GM12878 (cell line): ENCODE measurements around the gene CNTNAP2. TPM values are rescaled to one million over a fixed set of nuclear protein-coding genes. Genes with fewer than 3 reads are reported as not detected.

Experiments
- ATAC-seq: fragments of 200-7000 bp; cut with Tn5 transposase; 3 replicates; pipeline ENCODE4 v1.9.1; 2020; ENCODE audit warnings: mild to moderate bottlenecking, moderate library complexity
- BruUV-seq: library from RNA; stranded (reverse); fragments of 400-500 nt; replicated peaks from 2 replicates; lab custom pipeline; 2021; lab: Mats Ljungman, UMichigan
- CTCF ChIA-PET: fragments of 300-600 bp; sonication (Branson Sonifier 250); formaldehyde crosslinking; extraction: SDS; loops from one replicate; lab custom pipeline; 2021; ENCODE audit warnings: inconsistent platforms; lab: Yijun Ruan, JAX
- POLR2A ChIA-PET: fragments of 350-600 bp; formaldehyde crosslinking; extraction: SDS; loops from one replicate; lab custom pipeline; 2021; ENCODE audit warnings: inconsistent platforms; lab: Charles Lee
- RAD21 ChIA-PET: fragments of 300-600 bp; sonication (Branson Sonifier 250); formaldehyde crosslinking; loops from one replicate; lab custom pipeline; 2023; ENCODE audit warnings: antibody characterized with exemption; ENCODE audit not compliant: unreplicated experiment; lab: Charles Lee
- SMC1A ChIA-PET: fragments of 300-600 bp; sonication (Branson Sonifier 250); formaldehyde crosslinking; loops from one replicate; lab custom pipeline; 2023; ENCODE audit not compliant: unreplicated experiment, uncharacterized antibody; lab: Charles Lee
- DNase-seq: peaks from one replicate; pipeline ENCODE4 v3.0.0-alpha.2; 2011; ENCODE audit warnings: low read depth, low spot score
- FAIRE-seq: peaks from 3 replicates; lab custom pipeline; 2011; peaks lifted over from hg19 to GRCh38; lab: Jason Lieb, UNC
- H2AFZ ChIP-seq: 2 replicates; pipeline ENCODE4 v1.6.0; 2011; ENCODE audit warnings: low read depth, low read length, control low read depth; ENCODE audit not compliant: control insufficient read depth
- H3K27ac ChIP-seq: 2 replicates; pipeline ENCODE4 v1.5.1; 2011; ENCODE audit warnings: control low read depth; ENCODE audit not compliant: control insufficient read depth, insufficient read depth
- H3K27me3 ChIP-seq, 2 experiments: replicated peaks in 1 of 2; 2 replicates each; pipeline versions ENCODE4 v1.6.0 to v1.6.1; 2011; ENCODE audit warnings: low read length in 1 of 2; ENCODE audit not compliant: control insufficient read depth in 2 of 2, insufficient read depth in 2 of 2
- H3K36me3 ChIP-seq, 2 experiments: 2 replicates each; pipeline ENCODE4 v1.5.1; 2011; ENCODE audit warnings: low read length in 1 of 2; ENCODE audit not compliant: control insufficient read depth in 2 of 2, insufficient read depth in 2 of 2
- H3K4me1 ChIP-seq: 2 replicates; pipeline ENCODE4 v1.6.1; 2011; ENCODE audit warnings: mild to moderate bottlenecking, low read length, moderate library complexity, mixed read lengths; ENCODE audit not compliant: control insufficient read depth, insufficient read depth
- H3K4me2 ChIP-seq: 2 replicates; pipeline ENCODE4 v1.6.0; 2011; ENCODE audit warnings: control low read depth; ENCODE audit not compliant: control insufficient read depth, insufficient read depth
- H3K4me3 ChIP-seq: fragments of 200-600 bp; sonication (generic); 2 replicates; pipeline ENCODE4 v1.5.1; 2016
- H3K79me2 ChIP-seq: 2 replicates; pipeline ENCODE4 v1.6.0; 2011; ENCODE audit warnings: low read length; ENCODE audit not compliant: control insufficient read depth, insufficient read depth
- H3K9ac ChIP-seq: 2 replicates; pipeline ENCODE4 v1.8.0; 2011; ENCODE audit warnings: low read length, control low read depth, mixed read lengths; ENCODE audit not compliant: control insufficient read depth, insufficient read depth
- H3K9me3 ChIP-seq: replicated peaks from 3 replicates; pipeline ENCODE4 v1.5.1; 2011; ENCODE audit warnings: mild to moderate bottlenecking, low read length; ENCODE audit not compliant: control insufficient read depth, insufficient read depth
- H4K20me1 ChIP-seq: 2 replicates; pipeline ENCODE4 v1.6.0; 2011; ENCODE audit not compliant: control insufficient read depth, insufficient read depth
- HDAC2 ChIP-seq: fragments of 200-600 bp; sonication (generic); IDR thresholded peaks from 2 replicates; pipeline ENCODE4 v1.6.1; 2017
- IKZF1 ChIP-seq: fragments of 450-650 bp; conservative IDR thresholded peaks from 2 replicates; pipeline ENCODE4 v1.6.1; 2017; ENCODE audit warnings: antibody characterized with exemption, mild to moderate bottlenecking
- IRF3 ChIP-seq: fragments of 450-650 bp; IDR thresholded peaks from 2 replicates; pipeline ENCODE4 v1.6.1; 2014; ENCODE audit warnings: mild to moderate bottlenecking
- IRF4 ChIP-seq: IDR thresholded peaks from 2 replicates; pipeline ENCODE4 v1.6.1; 2011; ENCODE audit warnings: low read depth, low read length
- MEF2A ChIP-seq: IDR thresholded peaks from 2 replicates; pipeline ENCODE4 v1.6.1; 2011; ENCODE audit warnings: low read depth, mild to moderate bottlenecking, low read length, moderate library complexity; ENCODE audit not compliant: insufficient read depth
- MYB ChIP-seq: fragments of 150-350 bp; IDR thresholded peaks from 2 replicates; pipeline ENCODE4 v1.6.1; 2014; ENCODE audit warnings: mild to moderate bottlenecking, low read depth, low read length, borderline replicate concordance
- SMARCA5 ChIP-seq: fragments of 450-650 bp; IDR thresholded peaks from 2 replicates; pipeline ENCODE4 v1.6.1; 2017; ENCODE audit warnings: mild to moderate bottlenecking
- ZBTB11 ChIP-seq: fragments of 450-650 bp; formaldehyde crosslinking; IDR thresholded peaks from 2 replicates; pipeline ENCODE4 v1.5.0; 2022; ENCODE audit warnings: mild to moderate bottlenecking, missing genetic modification characterization
- WGBS: methylation state at CpG from one replicate; pipeline ENCODE4 v1.1.6; 2016; ENCODE audit warnings: low lambda C conversion rate; ENCODE audit not compliant: insufficient replicate concordance, insufficient coverage; ENCODE audit errors: missing lambda C conversion rate; 5-methylcytosine and 5-hydroxymethylcytosine counted together
- in situ Hi-C: fragments of 300-500 bp; cut with MboI; formaldehyde crosslinking; loops from 9 replicates; pipeline ENCODE4 v1.14.3; 2018; ENCODE audit warnings: mixed read lengths
- intact Hi-C: fragments of 100-400 bp; cut with micrococcal nuclease; formaldehyde crosslinking; loops from one replicate; pipeline ENCODE4 v1.14.2; 2022; ENCODE audit not compliant: unreplicated experiment
- polyA plus RNA-seq, 11 experiments: library from polyadenylated mRNA; depleted of rRNA in 4 of 11; unstranded in 6 of 11; stranded (reverse) in 5 of 11; fragments of >200 nt; fragmentation: Nextera tagmentation in 4 of 11; fragmentation: Illumina TruSeq in 1 of 11; extraction: Ambion mirVana in 4 of 11; extraction: Trizol in 1 of 11; gene quantifications; 1 replicate in 1 of 11; 2 replicates in 10 of 11; pipeline versions ENCODE4 v1.2.1 to v1.2.3, GENCODE V29; 2011 to 2016; ENCODE audit warnings: inconsistent platforms in 2 of 11, missing spikeins in 2 of 11, low read depth in 1 of 11
- total RNA-seq, 4 experiments: library from RNA; depleted of rRNA in 3 of 4; stranded (reverse); fragments of >200 nt in 3 of 4; fragmentation: Illumina TruSeq in 1 of 4; extraction: Trizol in 1 of 4; gene quantifications; 2 replicates each; pipeline versions ENCODE4 v1.2.1 to v1.2.3, GENCODE V29; 2013 to 2021
- TF ChIP-seq, protein P1 (sequence below), 3 experiments: IDR thresholded peaks in 2 of 3; conservative IDR thresholded peaks in 1 of 3; 2 replicates each; pipeline ENCODE4 v1.5.1; 2011; ENCODE audit warnings: low read depth in 3 of 3, low read length in 3 of 3, mild to moderate bottlenecking in 3 of 3, control low read depth in 2 of 3, moderate library complexity in 2 of 3, inconsistent platforms in 1 of 3, mixed read lengths in 1 of 3; ENCODE audit not compliant: control insufficient read depth in 2 of 3, insufficient read depth in 1 of 3; ENCODE audit errors: extremely low read depth in 1 of 3

Gene CNTNAP2
- total and polyA plus RNA-seq, 10 of the 15 experiments (the other 5 are each of a cell fraction or from before 2014, with no cell fraction given), result 0.03 to 0.08 (median 0.03) TPM; not detected in 7

DNA sequence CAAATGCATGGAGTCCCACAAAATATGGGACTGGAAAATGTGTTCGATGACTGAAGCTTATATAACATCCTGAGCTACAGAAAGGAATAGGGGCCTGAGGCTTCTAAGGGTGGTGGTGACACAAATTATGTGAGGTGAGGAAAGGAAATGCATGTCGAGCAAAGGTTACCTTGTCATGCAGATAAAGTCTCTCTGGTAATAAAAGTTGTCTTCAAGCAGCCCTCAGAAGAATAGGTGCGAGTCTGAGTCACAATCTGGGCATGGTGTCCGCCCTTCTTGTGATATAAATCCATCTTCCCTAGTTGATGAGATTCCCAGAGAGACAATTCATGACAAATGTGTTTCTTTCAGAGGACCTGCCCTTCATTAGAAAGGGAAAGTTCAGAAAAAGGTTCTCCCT is 1488.7 kb downstream of the CNTNAP2 start:
- H3K27me3 ChIP-seq, result no peaks in the 10 kb centered on the region
- H4K20me1 ChIP-seq, result no peaks in the 10 kb centered on the region
- POLR2A ChIA-PET, result no interaction called here
- WGBS, result 1% methylated on average over 4 of the region's 4 CpGs
- RAD21 ChIA-PET, result no interaction called here
- intact Hi-C loops, result no loop called here
- SMC1A ChIA-PET, result no interaction called here
- no peak overlapping the region for H3K4me3 ChIP-seq
- ATAC-seq (no peak), DNase-seq (no peak), FAIRE-seq (no peak)
- TF ChIP-seq, protein P1, sequence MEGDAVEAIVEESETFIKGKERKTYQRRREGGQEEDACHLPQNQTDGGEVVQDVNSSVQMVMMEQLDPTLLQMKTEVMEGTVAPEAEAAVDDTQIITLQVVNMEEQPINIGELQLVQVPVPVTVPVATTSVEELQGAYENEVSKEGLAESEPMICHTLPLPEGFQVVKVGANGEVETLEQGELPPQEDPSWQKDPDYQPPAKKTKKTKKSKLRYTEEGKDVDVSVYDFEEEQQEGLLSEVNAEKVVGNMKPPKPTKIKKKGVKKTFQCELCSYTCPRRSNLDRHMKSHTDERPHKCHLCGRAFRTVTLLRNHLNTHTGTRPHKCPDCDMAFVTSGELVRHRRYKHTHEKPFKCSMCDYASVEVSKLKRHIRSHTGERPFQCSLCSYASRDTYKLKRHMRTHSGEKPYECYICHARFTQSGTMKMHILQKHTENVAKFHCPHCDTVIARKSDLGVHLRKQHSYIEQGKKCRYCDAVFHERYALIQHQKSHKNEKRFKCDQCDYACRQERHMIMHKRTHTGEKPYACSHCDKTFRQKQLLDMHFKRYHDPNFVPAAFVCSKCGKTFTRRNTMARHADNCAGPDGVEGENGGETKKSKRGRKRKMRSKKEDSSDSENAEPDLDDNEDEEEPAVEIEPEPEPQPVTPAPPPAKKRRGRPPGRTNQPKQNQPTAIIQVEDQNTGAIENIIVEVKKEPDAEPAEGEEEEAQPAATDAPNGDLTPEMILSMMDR (IDR thresholded peaks at IDR 0.05 in 2 of 3, conservative IDR thresholded peaks at IDR 0.05 in 1 of 3; ENCODE audit: control insufficient read depth in 2 of 3, extremely low read depth in 1 of 3, insufficient read depth in 1 of 3, low read depth in 3 of 3, low read length in 3 of 3), result no peak
- no peak for TF ChIP-seq IRF4
- no peak for TF ChIP-seq MYB
- H3K4me1 ChIP-seq, result no peaks in the 10 kb centered on the region
- in situ Hi-C loops, result no loop called here
- H3K36me3 ChIP-seq, result no peaks in the 10 kb centered on the region
- no peak overlapping the region for H3K9ac ChIP-seq
- CTCF ChIA-PET, result no interaction called here
- no peak overlapping the region for H3K27ac ChIP-seq
- H3K79me2 ChIP-seq, result no peaks in the 10 kb centered on the region
- H3K4me2 ChIP-seq, result no peak overlapping the region
- H3K9me3 ChIP-seq, result no peaks in the 10 kb centered on the region
- BruUV-seq, result no TSS peak
- H2AFZ ChIP-seq, result no peak overlapping the region

DNA sequence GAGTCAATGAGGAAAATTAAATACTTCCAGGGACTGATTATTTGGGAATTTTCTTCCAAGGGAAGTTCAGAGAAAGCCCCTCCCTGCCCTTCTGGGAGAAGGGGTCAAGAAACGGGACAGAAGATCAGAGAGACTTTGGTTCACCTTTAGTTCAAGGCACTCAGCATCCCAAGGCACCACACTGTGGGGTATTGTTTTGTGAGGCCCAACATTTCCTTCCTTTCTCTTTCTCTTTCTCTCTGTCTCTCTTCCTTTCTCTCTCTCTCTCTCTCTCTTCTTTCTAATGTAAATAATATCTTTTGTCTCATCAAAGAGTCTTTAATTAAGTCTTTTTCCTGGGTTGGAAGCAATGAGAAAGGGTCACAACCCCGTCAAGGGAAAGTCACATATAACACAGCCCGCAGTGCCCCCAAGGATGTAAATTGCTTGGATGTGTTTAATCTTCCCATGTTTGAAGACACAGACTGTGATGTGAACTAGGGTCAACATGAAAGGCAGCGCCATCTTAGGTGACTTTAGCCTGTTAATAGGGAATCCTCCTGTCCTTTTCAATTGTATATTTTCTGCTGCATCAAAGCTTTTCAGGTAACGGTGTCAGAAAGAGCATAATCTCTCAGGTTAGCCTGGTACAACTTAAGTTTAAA is 1490.7 kb downstream of the CNTNAP2 start:
- DNase-seq (no peak), ATAC-seq (no peak), FAIRE-seq (no peak)
- no peaks in the 10 kb centered on the region for H3K36me3 ChIP-seq
- H4K20me1 ChIP-seq, result no peaks in the 10 kb centered on the region
- no peak overlapping the region for H2AFZ ChIP-seq
- H3K4me3 ChIP-seq, result no peak overlapping the region
- SMC1A ChIA-PET, result no interaction called here
- POLR2A ChIA-PET, result no interaction called here
- no peaks in the 10 kb centered on the region for H3K4me1 ChIP-seq
- CTCF ChIA-PET, result no interaction called here
- H3K4me2 ChIP-seq, result no peak overlapping the region
- RAD21 ChIA-PET, result no interaction called here
- H3K27ac ChIP-seq, result no peak overlapping the region
- H3K79me2 ChIP-seq, result no peaks in the 10 kb centered on the region
- no peaks in the 10 kb centered on the region for H3K9me3 ChIP-seq
- in situ Hi-C loops (no loop called here), intact Hi-C loops (no loop called here)
- H3K9ac ChIP-seq, result no peak overlapping the region
- 12% methylated on average over 5 of the region's 5 CpGs for WGBS
- BruUV-seq, result no TSS peak
- H3K27me3 ChIP-seq, result no peaks in the 10 kb centered on the region
- TF ChIP-seq IKZF1 (no peak), IRF3 (no peak), ZBTB11 (CRISPR knock-in tag) (no peak), HDAC2 (no peak), SMARCA5 (no peak), MEF2A (no peak)
